ENCODE data around the gene TBL1XR1. TPM values are rescaled to one million over a fixed set of nuclear protein-coding genes. Genes with fewer than 3 reads are reported as not detected.

The TBL1XR1 gene
- total RNA-seq, 4 donors from 2014 or later, result 55.6 to 281 (median 102) TPM

DNA sequence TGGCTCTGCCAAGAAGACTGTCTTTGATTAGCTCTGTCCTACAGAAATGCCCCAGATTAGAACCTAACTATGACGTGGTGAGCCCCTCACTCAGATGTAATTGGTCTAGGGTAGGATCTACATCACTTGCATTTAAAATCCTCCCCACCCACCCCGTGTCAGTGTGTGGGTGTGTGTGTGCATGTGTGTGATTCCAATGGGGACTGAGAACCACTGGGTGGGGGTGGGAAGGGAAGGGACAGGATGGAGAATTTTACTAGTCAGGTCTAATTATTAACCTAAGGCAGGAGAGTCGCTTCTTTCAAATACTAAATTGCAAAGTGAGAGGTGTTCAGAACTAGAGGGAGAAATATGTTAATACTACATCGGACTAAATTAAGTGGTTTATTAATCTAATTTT lies 91.7 kb downstream of the TBL1XR1 start:
- no peak overlapping the region for H3K4me3 ChIP-seq
- no peaks in the 10 kb centered on the region for H3K27me3 ChIP-seq
- TF ChIP-seq POLR2A (IDR thresholded peaks at IDR 0.05), result no peak
- TF ChIP-seq, protein P1, sequence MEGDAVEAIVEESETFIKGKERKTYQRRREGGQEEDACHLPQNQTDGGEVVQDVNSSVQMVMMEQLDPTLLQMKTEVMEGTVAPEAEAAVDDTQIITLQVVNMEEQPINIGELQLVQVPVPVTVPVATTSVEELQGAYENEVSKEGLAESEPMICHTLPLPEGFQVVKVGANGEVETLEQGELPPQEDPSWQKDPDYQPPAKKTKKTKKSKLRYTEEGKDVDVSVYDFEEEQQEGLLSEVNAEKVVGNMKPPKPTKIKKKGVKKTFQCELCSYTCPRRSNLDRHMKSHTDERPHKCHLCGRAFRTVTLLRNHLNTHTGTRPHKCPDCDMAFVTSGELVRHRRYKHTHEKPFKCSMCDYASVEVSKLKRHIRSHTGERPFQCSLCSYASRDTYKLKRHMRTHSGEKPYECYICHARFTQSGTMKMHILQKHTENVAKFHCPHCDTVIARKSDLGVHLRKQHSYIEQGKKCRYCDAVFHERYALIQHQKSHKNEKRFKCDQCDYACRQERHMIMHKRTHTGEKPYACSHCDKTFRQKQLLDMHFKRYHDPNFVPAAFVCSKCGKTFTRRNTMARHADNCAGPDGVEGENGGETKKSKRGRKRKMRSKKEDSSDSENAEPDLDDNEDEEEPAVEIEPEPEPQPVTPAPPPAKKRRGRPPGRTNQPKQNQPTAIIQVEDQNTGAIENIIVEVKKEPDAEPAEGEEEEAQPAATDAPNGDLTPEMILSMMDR (IDR thresholded peaks at IDR 0.05), result no peak
- H3K9me3 ChIP-seq, result no peaks in the 10 kb centered on the region
- H3K27ac ChIP-seq, result no peak overlapping the region
- peaks cover 0 to 3% of the 10 kb centered on the region in 2 donors for H3K4me1 ChIP-seq
- no peak for DNase-seq
- no peaks in the 10 kb centered on the region for H3K36me3 ChIP-seq
- intact Hi-C loops (cut with DNase I; ENCODE audit: low total_unique reads), result no loop called here

DNA sequence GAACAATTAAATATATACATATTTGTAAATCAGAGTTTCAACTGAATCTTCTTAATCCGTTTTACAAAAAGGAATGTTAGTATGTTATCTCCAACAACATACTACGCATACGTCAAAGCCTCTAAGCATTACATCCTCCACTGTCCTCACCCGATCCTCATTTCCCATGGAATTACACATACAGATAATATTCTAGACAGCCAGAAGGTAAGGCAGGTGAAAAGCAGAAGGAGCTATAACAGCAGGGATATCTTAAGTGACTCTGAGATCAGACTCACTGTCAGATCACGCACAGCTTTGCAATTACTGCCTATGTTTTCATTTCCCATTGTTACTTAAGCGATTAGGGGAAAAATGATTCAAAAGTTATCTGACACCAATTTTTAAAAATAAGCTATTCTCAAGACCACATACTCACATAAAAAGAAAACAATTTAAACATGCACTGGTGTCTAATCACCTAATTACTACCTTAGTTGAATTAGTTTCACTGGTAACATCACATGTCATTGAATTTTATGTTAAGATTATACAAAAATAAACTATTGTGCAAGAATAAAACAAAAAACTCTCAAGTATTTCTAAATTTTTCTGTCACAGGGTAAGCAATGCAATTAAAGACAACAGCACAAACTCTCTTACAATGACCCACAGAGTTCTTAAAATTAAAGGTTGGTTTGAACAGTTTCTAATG lies 92.8 kb downstream of the TBL1XR1 start:
- intact Hi-C loops (cut with DNase I; ENCODE audit: low total_unique reads), result no loop called here
- Histone ChIP-seq H3K4me1 (peaks cover 0 to 3% of the 10 kb centered on the region in 2 donors), H3K27ac (no peak overlapping the region)

DNA sequence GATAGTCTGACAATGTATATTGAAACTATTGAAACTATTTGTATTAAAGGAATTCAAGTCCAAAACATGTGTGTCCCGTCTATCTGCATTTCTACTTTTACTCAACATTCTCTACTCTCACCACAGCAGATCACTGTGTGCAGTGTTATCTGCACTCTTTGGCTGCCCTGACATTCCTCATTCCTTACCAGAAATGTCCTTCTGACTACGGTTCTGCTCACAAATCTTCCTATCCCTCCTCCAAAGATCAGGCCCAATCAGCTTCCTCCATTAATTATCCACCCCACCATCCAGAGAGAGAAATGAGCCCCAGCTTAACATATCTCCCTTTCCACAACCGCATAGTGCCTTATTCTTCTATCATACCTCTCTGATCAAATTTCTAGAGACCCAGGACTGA lies 94.7 kb downstream of the TBL1XR1 start:
- no peak overlapping the region for H3K4me3 ChIP-seq
- no peaks in the 10 kb centered on the region for H3K9me3 ChIP-seq
- DNase-seq, result no peak
- H3K36me3 ChIP-seq, result no peaks in the 10 kb centered on the region
- H3K27ac ChIP-seq, result no peak overlapping the region
- intact Hi-C loops (cut with DNase I; ENCODE audit: low total_unique reads), result no loop called here
- TF ChIP-seq POLR2A (IDR thresholded peaks at IDR 0.05), result no peak
- TF ChIP-seq, protein P1 (IDR thresholded peaks at IDR 0.05), result no peak
- H3K27me3 ChIP-seq, result no peaks in the 10 kb centered on the region
- H3K4me1 ChIP-seq, result no peaks in the 10 kb centered on the region

More for the DNA sequence above, 92.8 kb downstream of the TBL1XR1 start:
- Histone ChIP-seq H3K4me3 (no peak overlapping the region), H3K36me3 (no peaks in the 10 kb centered on the region), H3K9me3 (no peaks in the 10 kb centered on the region), H3K27me3 (no peaks in the 10 kb centered on the region)
- no peak for DNase-seq
- TF ChIP-seq, protein P1 (IDR thresholded peaks at IDR 0.05), result no peak
- no peak for TF ChIP-seq POLR2A (IDR thresholded peaks at IDR 0.05)

DNA sequence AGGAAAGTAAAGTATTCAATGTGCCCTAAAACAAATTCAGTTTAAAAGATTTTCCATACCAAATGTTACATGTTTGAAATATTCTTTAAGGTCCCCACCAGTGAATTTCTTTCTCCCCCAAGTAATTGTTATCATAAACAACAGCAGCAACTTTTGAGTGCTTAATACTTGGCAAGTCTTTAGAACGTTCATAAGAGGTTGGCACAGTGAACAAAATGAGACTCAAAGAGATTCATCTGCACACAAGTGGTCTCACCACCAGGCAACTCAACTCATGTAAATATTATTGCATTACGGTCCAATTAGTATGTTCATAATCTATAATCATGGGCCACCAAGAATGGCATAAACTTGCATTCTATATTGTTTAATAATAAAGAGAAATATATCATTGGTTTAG lies 98.7 kb downstream of the TBL1XR1 start:
- H3K27me3 ChIP-seq, result no peaks in the 10 kb centered on the region
- intact Hi-C loops (cut with DNase I; ENCODE audit: low total_unique reads), result no loop called here
- TF ChIP-seq POLR2A (IDR thresholded peaks at IDR 0.05), result no peak
- TF ChIP-seq, protein P1 (IDR thresholded peaks at IDR 0.05), result no peak
- no peak for DNase-seq
- no peaks in the 10 kb centered on the region for H3K36me3 ChIP-seq
- H3K9me3 ChIP-seq, result no peaks in the 10 kb centered on the region
- no peak overlapping the region for H3K27ac ChIP-seq
- no peak overlapping the region for H3K4me3 ChIP-seq
- peaks cover 0 to 10% of the 10 kb centered on the region in 2 donors for H3K4me1 ChIP-seq

DNA sequence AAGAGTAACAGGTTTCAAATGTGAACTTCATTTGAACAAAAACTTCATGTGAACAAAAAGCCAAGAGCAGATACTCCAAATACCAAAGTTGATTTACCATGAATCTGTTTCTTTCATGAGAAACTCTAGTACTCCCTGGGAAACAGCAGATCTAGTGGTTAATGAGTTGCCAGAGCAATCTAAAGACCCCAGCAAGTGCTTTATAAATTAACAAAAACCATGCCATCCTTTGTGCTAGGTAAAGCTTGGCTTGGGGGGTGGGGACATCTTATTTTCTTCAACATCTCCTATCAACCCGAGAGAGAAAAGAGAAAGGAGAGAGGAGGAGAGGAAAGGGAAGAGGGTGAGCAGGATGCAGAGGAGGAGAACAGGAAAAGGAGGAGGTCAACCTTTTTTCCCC lies 100.7 kb downstream of the TBL1XR1 start:
- TF ChIP-seq, protein P1 (IDR thresholded peaks at IDR 0.05), result no peak
- no peak for TF ChIP-seq POLR2A (IDR thresholded peaks at IDR 0.05)
- H3K9me3 ChIP-seq, result peaks cover 0 to 3% of the 10 kb centered on the region in 2 donors
- no peak overlapping the region for H3K27ac ChIP-seq
- no peaks in the 10 kb centered on the region for H3K36me3 ChIP-seq
- no peak overlapping the region for H3K4me3 ChIP-seq
- DNase-seq, result no peak
- peaks cover 0 to 10% of the 10 kb centered on the region in 2 donors for H3K4me1 ChIP-seq
- intact Hi-C loops (cut with DNase I; ENCODE audit: low total_unique reads), result no loop called here
- no peaks in the 10 kb centered on the region for H3K27me3 ChIP-seq
